ENCODE data around the gene PRDM12.
A peak's percentile ranks its signal among the peaks of the same experiment; 100 is the strongest.
"Not testable (repeated sequence)": the region's sequence is repeated elsewhere in the genome, so short reads cannot be mapped to it uniquely, and the experiment has no call there.

The PRDM12 gene

DNA sequence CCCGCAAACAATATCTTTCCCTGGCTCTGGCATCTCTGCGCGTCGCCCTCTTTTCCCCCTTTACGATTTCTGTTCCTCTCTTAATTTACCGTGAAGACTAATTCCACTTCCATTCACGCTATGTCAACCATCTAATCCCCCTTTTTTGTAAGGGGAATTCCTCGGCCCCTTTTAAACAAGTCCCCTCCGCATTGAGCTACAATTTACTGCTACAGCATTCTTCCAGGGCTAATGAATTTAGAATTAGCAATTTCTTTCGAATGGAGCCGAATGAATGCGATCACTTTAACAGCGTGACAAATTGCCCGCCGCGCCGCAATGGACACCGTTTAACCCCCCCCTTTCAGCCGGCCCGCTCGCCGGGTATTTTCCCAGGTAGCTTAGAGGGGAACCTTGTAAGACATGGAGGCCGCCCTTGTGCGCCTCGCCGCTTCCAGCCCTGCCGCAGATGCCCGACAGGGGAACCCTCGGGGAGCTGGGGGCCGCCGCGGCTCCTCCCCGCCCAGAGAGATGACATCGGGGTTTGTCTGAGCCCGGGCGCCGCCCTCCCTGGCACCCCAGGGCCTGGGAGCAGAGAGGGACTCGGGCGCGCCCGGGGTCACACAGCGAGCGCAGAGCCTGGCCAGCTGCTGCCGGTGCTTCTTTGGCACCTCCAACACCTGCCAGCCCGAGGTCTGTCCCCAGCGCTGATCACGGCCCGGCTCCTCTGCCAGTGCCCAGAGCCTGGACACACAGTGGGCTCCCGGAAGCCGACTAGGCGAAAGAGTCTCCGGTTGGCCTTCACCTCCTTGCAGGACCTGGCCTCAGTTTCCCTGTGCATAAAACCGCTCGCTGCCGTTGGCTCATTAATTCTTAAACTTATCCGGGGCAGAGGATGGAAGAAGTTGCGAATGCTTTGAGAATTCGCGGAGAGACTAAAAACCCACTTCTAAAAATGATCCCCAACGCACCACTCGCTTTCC lies 1.3 kb downstream of the PRDM12 start:
- DNase-seq, result no peak

DNA sequence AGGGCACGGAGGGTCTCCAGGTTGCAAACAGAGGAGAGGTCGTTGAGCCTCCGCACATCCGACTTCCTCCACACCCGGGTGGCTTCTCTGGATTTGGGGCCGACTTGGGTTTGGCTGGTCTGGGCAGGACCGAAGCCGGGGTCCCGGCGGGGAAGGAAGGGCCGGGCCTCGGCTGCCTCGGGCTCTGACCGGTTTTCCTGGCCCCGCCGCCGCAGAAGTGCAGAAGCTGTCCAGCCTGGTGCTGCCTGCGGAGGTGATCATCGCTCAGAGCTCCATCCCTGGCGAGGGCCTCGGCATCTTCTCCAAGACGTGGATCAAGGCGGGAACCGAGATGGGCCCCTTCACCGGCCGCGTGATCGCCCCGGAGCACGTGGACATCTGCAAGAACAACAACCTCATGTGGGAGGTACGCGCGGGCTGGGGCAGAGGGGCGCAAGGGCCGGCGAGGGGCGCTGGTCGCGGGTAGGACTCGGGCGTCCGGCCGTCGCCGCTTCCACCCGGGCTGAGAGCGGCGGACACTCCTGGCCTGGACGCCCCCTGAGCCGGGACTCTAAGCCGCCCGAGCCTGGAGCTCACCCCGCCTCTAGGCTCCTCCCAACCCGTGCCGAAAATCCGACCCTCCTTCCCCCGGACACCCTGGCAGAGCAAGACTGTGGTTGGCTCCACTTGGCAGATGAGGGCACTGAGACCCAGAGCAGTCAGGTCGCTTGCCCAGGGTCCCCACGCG lies 2.2 kb downstream of the PRDM12 start:
- DNase-seq, result no peak

DNA sequence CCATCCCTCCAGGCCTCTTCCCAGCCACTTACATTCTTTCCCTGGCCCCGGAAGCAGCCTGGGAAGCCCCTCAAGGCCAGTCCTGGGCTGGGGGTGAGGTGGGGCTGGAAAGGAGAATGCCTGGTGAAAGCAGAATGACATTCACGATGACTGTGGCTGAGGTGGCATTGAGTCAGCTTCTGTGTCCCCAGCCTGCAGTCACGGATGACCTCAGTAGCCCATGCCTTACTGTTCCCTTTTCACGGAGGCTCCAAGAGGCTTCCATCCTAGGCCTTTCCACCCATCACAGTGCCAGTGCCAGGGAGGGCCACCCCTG lies 2.7 kb downstream of the PRDM12 start:
- DNase-seq, result no peak

DNA sequence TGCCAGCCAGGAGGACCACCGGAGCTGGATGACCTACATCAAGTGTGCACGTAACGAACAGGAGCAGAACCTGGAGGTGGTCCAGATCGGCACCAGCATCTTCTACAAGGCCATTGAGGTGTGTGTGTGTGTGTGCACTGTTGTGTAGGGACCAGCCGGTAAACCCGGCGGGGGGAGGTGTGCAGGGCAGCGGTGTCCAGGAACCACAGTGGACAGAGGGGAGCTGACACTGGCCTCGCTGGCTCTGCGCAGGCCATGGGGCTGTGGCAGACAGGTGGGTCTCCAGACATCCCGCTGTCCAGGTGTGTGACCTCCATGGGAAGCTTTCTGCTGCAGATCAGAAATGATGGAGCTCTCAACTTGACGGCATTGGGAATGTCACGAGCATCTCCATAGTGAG lies 3.8 kb downstream of the PRDM12 start:
- DNase-seq, result no peak

DNA sequence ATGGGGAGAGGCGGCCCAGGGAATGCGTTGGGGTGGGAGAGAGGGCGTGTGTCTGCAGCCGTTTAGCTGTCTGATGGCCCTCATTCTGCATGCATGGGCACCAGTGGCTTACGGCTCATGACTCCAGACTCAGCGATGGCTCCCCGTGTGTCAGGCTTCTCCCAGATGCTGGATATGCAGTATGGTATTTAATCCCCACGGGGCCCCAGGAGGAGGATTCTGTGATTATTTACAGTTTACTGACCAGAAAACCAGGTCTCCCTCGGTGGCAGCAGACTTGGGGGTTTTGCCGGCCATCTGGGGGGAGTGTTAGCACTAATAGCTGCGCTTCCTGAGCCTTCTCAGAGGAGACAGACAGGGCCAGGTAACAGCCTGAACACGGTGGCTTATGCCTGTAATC lies 4.3 kb downstream of the PRDM12 start:
- DNase-seq, result no peak

DNA sequence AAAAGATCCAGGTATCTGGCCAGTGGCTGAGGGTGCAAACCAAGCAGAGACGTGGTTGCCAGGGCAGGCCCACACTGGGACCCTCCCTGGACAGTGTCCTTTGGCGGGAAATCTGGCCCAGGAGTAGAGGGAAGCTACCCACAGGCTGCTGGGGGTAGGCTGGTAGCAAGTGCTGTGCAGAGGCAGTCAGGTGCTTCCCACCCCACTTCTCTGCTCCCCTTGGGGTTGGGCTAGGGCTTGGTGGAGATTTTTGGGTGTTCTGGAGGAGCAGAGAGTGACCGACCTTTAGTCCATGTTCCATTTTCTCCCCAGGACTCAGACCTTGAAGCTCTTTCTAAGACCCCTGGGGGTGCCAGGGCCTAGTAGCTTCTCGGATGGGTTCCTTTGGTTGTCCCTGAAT lies 5.6 kb downstream of the PRDM12 start:
- DNase-seq, result no peak

DNA sequence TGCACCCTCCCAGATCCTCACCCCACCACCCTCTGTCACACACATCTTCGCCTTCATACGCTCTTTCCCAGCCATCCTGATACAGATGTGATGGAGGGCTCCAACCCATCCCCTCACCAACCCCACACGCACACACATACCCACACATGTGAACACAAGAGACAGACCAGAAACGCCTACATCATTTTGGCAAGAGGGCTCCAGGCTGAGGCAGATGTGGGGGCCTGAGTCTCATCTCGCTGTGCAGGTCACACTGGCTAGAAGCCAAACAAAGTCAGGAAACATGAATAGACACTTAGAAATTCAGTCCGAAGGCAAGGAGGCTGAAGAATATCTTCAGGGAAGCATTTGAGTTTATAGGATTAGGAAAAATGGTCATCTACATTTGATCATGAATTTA lies 6.2 kb downstream of the PRDM12 start:
- DNase-seq, result no peak

DNA sequence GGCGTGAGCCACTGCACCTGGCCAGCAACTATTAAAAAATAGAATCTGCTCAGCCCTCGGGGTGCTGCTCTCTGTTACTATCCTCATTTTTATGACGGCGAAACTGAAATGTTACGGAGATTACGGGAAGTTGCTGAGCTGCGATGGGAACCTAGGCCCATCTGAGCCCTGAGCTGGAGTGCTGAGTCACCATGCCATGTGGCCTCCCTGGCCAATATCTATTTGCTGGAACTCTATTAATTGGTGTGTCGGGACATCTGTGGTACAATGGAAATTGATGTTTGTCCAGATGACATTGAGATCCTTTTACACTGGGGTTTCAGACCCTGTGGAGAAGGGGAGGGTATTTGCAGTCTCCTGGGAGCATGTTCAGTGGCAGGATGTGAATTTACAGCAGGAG lies 8.1 kb downstream of the PRDM12 start:
- DNase-seq, result no peak

DNA sequence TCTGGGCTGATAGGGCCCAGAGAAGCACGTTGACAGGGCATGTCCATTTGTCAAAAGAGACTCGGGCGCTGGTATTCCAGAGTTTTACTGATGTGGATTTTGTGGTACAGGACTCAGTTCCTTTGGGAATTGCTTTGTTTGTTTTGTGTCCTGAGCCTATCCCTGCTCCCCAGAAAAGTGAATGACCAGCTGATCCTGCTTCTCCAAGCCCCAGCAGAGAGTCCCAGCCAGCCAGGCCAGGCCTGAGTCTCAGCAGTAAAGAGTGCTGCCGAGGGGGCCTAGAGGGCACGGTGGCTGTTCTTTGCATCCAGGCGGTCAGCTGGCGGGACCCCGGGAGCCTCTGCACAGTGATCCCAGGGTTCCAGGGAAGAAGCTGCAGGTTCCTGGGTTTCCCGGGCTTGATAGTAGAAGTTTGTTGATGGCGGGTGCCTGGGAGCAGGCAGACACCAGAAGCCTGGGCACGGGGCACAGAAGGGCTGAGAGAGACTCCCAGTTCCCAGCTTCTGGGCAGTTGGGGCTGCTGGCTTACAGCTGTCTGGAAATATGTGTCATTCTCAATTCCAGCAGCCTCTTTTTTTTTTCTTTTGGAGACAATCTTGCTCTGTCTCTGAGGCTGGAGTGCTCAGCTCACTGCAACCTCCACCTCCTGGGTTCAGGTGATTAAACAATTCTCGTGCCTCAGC lies 8.7 kb downstream of the PRDM12 start:
- DNase-seq, result no peak

DNA sequence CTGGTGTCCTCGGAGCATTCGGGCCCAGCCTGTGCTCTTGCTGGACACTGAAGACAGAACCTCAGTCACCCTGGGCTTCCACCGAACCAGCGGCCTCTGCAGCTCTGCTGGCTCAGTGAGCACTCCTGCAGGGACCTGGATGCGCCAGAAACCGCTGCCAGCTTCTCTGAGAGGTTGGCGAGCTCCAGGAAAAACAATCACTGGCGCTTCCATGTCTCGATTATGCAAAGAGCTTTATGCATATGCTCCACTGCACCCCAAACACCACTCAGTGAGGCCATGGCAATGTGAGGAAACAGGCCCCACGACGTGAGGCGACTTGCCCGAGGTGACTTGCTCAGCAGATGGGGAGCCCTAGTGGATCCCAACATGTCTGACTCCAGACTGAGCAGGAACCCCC lies 11.0 kb downstream of the PRDM12 start:
- no peak for DNase-seq

DNA sequence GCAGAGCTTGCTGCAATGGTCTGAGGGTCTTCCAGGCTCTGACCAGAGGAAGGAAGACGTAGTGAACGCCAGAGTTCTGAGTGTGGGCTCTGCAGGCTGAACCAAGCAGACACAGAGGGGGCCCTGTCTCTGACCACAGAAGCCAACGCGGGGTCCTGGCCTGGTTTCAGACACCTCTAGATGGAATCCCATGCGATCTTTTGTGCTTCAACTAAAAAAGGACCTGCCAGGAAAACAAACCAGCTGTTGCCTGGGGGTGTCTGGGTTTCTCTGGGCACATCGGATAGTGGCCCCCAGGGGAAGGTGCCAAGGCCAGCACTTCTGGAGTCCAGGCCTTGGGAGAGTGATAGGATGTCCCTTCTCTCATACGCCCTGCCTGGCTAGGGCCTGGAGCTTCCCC lies 12.9 kb downstream of the PRDM12 start:
- no peak for DNase-seq

DNA sequence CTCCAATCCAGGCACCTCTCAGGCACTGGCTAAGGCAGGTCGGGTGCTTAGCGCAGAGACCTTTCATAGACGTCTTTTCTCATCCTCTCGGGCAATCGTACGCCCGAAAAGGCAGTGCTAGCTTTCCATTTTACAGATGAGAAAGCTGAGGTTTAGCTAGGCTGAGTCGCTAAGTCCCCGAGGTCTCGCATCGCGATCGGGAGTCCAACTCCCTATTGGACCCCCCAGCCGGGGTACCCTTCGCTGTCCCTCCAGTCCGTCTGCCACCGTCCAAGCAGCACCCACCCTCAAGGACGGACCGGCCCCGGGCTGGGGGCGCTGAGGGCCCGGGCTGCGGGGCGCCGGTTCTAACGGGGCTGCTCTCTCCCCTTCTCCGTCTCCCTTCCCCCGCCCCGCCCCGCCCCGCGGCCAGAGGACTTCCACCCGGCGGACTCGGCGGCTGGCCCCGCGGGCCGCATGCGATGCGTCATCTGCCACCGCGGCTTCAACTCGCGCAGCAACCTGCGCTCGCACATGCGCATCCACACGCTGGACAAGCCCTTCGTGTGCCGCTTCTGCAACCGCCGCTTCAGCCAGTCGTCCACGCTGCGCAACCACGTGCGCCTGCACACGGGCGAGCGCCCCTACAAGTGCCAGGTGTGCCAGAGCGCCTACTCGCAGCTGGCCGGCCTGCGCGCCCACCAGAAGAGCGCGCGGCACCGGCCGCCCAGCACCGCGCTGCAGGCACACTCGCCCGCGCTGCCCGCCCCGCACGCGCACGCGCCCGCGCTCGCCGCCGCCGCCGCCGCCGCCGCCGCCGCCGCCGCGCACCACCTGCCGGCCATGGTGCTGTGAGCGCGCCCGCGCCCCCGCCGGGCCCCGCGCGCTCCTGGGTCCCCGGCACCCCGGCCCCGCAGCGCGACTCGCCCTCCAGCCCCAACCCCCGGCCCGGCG lies 16.7 kb downstream of the PRDM12 start:
- DNase-seq, result peak in 4 of 5 experiments; percentile 31 to 65 (median 40)

DNA sequence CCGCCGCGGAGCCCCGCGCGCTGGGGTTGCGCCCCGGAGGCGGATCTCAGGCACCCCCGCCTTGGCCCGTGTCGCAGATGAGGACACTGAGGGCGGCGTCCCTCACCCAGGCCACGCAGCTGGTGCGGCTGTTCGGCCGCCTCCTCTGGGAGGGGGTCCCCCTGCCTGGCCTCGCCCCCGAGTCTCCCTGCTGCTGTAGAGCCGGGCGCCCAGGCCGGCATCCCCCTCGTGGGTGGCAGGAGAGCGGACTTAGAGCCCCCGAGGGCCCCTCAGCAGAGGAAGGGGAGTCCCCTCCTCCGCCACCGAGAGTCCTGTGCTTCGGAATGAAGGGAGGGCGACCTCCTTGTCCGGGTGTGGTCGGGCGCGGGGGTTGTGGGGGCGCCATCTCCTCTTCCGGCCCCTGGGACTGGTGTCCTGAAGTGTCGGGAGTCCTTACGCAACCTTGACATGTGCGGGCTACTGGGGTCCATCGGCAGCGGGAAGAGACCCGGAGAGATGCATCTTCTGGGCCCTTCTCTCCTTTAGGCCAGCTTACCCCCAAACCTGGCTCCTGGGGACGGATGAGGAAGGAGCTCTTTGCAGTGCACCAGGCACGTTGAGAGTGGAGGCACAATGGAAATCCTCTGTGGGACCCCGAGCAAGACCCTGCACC lies 17.5 kb downstream of the PRDM12 start:
- peak in 1 of 5 experiments; percentile 13 for DNase-seq

DNA sequence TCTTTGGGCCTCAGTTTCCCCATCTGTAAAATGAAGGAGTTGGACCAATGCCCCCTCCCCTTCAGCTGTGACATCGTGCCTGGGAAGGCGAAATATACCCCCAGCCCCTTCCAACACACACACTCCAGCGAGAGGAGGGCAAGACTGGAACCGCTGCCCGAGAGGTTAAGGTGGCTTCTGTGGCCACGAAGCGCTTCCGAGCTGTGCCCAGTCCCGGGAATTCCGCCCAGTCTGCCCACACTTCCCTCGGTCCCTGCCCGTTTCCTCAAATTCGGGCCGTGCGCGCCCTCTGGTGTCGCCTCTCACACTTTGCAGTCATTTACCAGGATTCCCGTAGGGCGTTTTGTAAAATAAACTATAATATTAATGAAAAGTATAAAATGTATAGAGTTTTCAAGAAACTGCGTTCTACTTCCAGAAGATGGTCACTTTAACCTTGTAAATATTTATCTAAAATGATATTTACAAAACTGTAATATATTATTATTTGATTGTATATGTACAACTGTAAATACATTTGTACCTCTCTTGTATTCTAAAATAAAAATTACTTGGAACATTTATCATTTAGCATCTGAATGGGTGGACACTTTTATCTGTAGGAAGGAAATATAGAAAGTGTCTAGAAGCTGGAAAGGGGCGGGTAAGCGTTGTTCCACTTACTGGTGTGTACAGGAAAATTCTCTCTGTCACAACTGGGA lies 18.2 kb downstream of the PRDM12 start:
- peak in 4 of 5 experiments; percentile 10 to 45 (median 38) for DNase-seq

DNA sequence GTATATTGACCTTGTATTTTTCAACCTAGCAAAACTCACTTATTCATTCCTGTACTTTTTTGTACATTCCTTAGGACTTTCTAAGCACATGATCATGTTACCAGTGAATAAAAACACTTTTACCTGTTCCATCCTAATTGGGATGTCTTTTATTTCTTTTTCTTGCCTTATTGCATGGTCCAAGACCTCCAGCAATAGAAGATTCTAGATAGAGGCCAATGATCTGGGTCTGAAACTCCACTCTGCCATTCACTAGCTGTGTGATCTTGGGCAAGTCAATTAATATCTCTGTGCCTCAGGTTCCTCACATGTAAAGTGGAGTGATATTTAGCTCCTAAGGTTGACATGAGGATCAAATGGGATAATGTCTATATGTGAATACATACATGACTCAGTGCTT lies 20.7 kb downstream of the PRDM12 start:
- no peak for DNase-seq

DNA sequence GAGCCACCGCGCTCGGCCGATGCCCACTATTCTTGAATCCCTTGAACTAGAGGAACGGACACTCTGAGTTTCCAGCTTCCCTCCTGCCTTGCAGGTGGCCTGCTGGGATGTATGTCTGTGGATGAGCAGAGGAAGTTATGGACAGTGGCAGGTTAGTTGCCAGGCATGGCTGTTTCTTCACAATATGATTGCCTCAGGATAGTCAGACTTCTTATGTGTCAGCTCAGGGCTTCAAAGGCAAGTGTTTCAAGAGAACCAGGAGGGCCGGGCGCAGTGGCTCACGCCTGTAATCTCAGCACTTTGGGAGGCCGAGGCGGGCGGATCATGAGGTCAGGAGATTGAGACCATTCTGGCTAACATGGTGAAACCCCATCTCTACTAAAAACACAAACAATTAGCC lies 21.6 kb downstream of the PRDM12 start:
- DNase-seq, result not testable (repeated sequence)

DNA sequence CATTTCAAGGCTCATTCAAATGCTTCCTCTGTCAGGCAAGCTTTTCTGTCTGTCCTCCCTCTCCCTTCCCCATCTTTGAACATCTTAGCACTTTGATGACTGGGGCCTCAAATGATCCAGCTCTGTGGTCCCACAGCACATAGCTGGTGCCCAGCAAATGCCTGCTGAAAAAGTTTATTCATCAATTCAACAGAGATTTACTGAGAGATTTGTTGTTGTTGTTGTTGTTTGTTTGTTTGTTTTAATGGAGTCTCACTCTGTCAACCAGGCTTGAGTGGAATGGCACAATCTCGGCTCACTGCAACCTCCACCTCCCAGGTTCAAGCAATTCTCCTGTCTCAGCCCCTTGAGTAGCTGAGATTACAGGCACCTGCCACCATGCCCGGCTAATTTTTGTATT lies 23.2 kb downstream of the PRDM12 start:
- no peak for DNase-seq

DNA sequence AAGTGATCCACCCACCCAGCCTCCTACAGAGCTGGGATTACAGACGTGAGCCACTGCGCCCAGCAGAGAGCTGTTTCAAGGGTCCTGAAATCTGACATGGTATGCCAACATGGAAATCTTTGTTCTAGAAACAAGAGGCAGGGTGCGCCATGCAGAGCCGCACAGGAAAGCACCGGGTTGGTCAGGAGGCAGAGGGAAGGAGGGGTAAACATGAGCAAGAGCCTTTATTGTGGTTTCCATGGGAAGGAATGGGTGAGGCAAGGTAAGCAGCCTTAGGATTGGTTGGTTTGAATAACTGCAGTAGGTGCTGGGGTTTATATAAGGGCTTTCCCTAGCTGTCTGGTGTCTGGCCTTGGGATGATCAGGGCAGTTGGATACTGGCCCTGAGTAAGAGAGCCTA lies 23.7 kb downstream of the PRDM12 start:
- no peak for DNase-seq

DNA sequence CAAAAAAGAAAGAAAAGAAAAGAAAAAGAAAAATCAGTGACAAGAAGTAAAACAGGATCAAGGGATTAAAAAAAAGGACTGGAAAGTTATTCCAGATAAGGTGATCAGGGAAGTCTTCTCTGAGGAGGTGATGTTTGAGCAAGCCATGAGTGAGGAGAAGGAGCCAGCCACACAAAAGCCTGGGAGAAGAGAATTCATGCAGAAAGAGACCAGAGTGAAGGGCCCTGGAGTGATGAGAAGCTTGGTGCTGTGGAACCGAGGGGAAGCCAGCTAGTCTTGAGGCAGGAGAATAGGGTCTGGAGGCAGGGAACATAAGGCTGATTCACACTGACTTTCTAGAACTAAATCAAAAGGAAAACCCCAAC lies 25.2 kb downstream of the PRDM12 start:
- no peak for DNase-seq

DNA sequence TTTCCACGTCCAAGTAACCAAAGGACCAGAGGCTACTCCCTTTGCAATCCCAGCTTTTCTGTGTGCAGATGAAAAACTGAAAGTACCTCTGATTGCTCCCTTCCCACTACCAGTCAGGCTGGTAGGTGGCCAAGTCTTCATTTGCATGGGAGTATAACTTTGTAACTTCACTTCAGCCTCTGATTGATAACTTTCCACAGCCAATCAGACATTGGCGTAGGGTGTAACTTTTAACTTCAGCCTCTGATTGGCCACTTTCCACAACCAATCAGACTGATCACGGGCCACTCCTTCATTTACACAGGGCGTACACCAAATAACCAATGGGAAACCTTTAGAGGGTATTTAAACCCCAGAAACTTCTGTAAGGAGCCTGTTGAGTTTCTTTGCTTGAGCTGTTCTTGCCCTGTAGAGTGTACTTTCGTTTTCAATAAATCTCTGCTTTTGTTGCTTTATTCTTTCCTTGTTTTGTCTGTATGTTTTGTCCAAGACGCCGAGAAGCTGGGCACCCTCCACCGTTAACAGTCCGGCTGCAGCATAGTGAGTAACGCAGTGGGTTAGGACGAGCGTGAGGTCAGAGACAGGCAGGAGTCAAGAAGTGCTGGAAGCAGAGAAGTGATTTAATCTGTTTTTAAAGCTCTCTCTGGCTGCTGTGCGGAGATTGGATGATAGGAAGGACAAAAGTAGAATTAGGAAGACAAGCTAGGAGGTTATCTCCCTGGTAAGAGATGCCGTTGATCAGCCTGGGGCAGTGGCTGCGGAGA lies 25.7 kb downstream of the PRDM12 start:
- DNase-seq, result peak in 1 of 5 experiments; percentile 63
